ENCODE results near the gene UGGT2. TPM values are rescaled to one million over a fixed set of nuclear protein-coding genes. Genes with fewer than 3 reads are reported as not detected.

The UGGT2 gene
- total and polyA plus RNA-seq, 7 donors = 2.1 to 7.2 (median 4.3) TPM

- no peaks in the 10 kb centered on the region for H3K27me3 ChIP-seq (ENCODE audit: insufficient read depth in 3 of 3, low read length in 2 of 3)
- DNase-seq (no peak), ATAC-seq (no peak)
- H3K36me3 ChIP-seq (ENCODE audit: insufficient read depth in 1 of 2, low read depth in 1 of 2) = no peaks in the 10 kb centered on the region
- 90 to 93% (median 91%) methylated on average over 12 of the region's 12 CpGs for WGBS, 3 donors
- no peaks in the 10 kb centered on the region for H3K4me1 ChIP-seq
- H3K27ac ChIP-seq = no peak overlapping the region
- intact Hi-C loops (cut with DNase I) = no loop called here
- no peak for TF ChIP-seq CTCF (IDR thresholded peaks at IDR 0.05)
- no peaks in the 10 kb centered on the region for H3K9me3 ChIP-seq
- no peak overlapping the region for H3K4me3 ChIP-seq
These were observed 19.8 kb downstream of the UGGT2 start for GRCh38 chr13:96033220-96034015.

- 76 to 85% (median 83%) methylated on average over 2 of the region's 2 CpGs for WGBS, 3 donors
- TF ChIP-seq CTCF (IDR thresholded peaks at IDR 0.05) = no peak
- DNase-seq (no peak), ATAC-seq (no peak)
- H3K9me3 ChIP-seq = no peaks in the 10 kb centered on the region
- no peaks in the 10 kb centered on the region for H3K4me1 ChIP-seq
- intact Hi-C loops (cut with DNase I) = no loop called here
- no peaks in the 10 kb centered on the region for H3K36me3 ChIP-seq (ENCODE audit: insufficient read depth in 1 of 2, low read depth in 1 of 2)
- H3K27me3 ChIP-seq (ENCODE audit: insufficient read depth in 3 of 3, low read length in 2 of 3) = no peaks in the 10 kb centered on the region
- H3K4me3 ChIP-seq = no peak overlapping the region
- H3K27ac ChIP-seq = no peak overlapping the region
These were observed 20.5 kb downstream of the UGGT2 start for GRCh38 chr13:96032717-96033116.

GRCh38 chr13:96029002-96029401, 24.2 kb downstream of the UGGT2 start:
- Histone ChIP-seq H3K4me1 (no peaks in the 10 kb centered on the region), H3K27me3 (ENCODE audit: insufficient read depth in 3 of 3, low read length in 2 of 3) (no peaks in the 10 kb centered on the region), H3K27ac (no peak overlapping the region), H3K4me3 (no peak overlapping the region), H3K9me3 (no peaks in the 10 kb centered on the region), H3K36me3 (ENCODE audit: insufficient read depth in 1 of 2, low read depth in 1 of 2) (no peaks in the 10 kb centered on the region)
- intact Hi-C loops (cut with DNase I) = loop anchor here (10.0 kb wide), 1 partner anchor 786 kb away; no protein-coding TSS in a partner anchor
- DNase-seq = no peak
- no peak for TF ChIP-seq CTCF (IDR thresholded peaks at IDR 0.05)
- ATAC-seq = no peak
- WGBS, 3 donors = 97 to 99% (median 97%) methylated on average over 7 of the region's 7 CpGs

- H3K27ac ChIP-seq = no peak overlapping the region
- no peaks in the 10 kb centered on the region for H3K36me3 ChIP-seq (ENCODE audit: insufficient read depth in 1 of 2, low read depth in 1 of 2)
- intact Hi-C loops (cut with DNase I) = loop anchor here (10.0 kb wide), 1 partner anchor 787 kb away; no protein-coding TSS in a partner anchor
- 93 to 100% (median 98%) methylated on average over 2 of the region's 2 CpGs for WGBS, 3 donors
- no peak for TF ChIP-seq CTCF (IDR thresholded peaks at IDR 0.05)
- no peak overlapping the region for H3K4me3 ChIP-seq
- ATAC-seq (no peak), DNase-seq (no peak)
- H3K27me3 ChIP-seq (ENCODE audit: insufficient read depth in 3 of 3, low read length in 2 of 3) = no peaks in the 10 kb centered on the region
- no peaks in the 10 kb centered on the region for H3K4me1 ChIP-seq
- no peaks in the 10 kb centered on the region for H3K9me3 ChIP-seq
These were observed 25.7 kb downstream of the UGGT2 start for GRCh38 chr13:96027496-96027895.

Data from psoas muscle (tissue), 8 donors.